ENCODE results near the gene SLMAP.

Gene SLMAP

GRCh38 chr3:57809609-57809968 lies 53.5 kb downstream of the SLMAP start:
- Histone ChIP-seq H3K4me1 (no peaks in the 10 kb centered on the region), H3K36me3 (ENCODE audit: control insufficient read depth, insufficient read depth, low read length) (no peaks in the 10 kb centered on the region), H3K27me3 (ENCODE audit: control insufficient read depth, insufficient read depth, low read length) (no peaks in the 10 kb centered on the region), H3K4me2 (ENCODE audit: low read length) (no peak overlapping the region), H3K4me3 (ENCODE audit: low read depth, low read length) (no peak overlapping the region), H3K27ac (no peak overlapping the region), H3K9ac (no peak overlapping the region), H3K9me3 (ENCODE audit: control insufficient read depth, low read length) (no peaks in the 10 kb centered on the region), H2AFZ (no peak overlapping the region), H3K79me2 (peaks cover 51% of the 10 kb centered on the region)
- TF ChIP-seq CTCF (IDR thresholded peaks at IDR 0.05) = no peak

- no peaks in the 10 kb centered on the region for H3K36me3 ChIP-seq (ENCODE audit: control insufficient read depth, insufficient read depth, low read length)
- peaks cover 54% of the 10 kb centered on the region for H3K79me2 ChIP-seq
- H3K9me3 ChIP-seq (ENCODE audit: control insufficient read depth, low read length) = no peaks in the 10 kb centered on the region
- no peaks in the 10 kb centered on the region for H3K27me3 ChIP-seq (ENCODE audit: control insufficient read depth, insufficient read depth, low read length)
- no peak overlapping the region for H3K9ac ChIP-seq
- no peak overlapping the region for H3K27ac ChIP-seq
- TF ChIP-seq CTCF (IDR thresholded peaks at IDR 0.05) = no peak
- no peaks in the 10 kb centered on the region for H3K4me1 ChIP-seq
- H3K4me2 ChIP-seq (ENCODE audit: low read length) = no peak overlapping the region
- H2AFZ ChIP-seq = no peak overlapping the region
- no peak overlapping the region for H3K4me3 ChIP-seq (ENCODE audit: low read depth, low read length)
These were observed 53.9 kb downstream of the SLMAP start for GRCh38 chr3:57810048-57810447.

- H3K36me3 ChIP-seq (ENCODE audit: control insufficient read depth, insufficient read depth, low read length) = no peaks in the 10 kb centered on the region
- H3K4me2 ChIP-seq (ENCODE audit: low read length) = no peak overlapping the region
- no peak for TF ChIP-seq CTCF (IDR thresholded peaks at IDR 0.05)
- no peaks in the 10 kb centered on the region for H3K4me1 ChIP-seq
- no peaks in the 10 kb centered on the region for H3K9me3 ChIP-seq (ENCODE audit: control insufficient read depth, low read length)
- peaks cover 51% of the 10 kb centered on the region for H3K79me2 ChIP-seq
- H3K27ac ChIP-seq = no peak overlapping the region
- H3K4me3 ChIP-seq (ENCODE audit: low read depth, low read length) = no peak overlapping the region
- no peaks in the 10 kb centered on the region for H3K27me3 ChIP-seq (ENCODE audit: control insufficient read depth, insufficient read depth, low read length)
- H3K9ac ChIP-seq = no peak overlapping the region
- no peak overlapping the region for H2AFZ ChIP-seq
These were observed 54.5 kb downstream of the SLMAP start for GRCh38 chr3:57810471-57811137.

GRCh38 chr3:57815036-57815435 lies 58.9 kb downstream of the SLMAP start:
- peaks cover 7% of the 10 kb centered on the region for H3K4me1 ChIP-seq
- TF ChIP-seq CTCF (IDR thresholded peaks at IDR 0.05) = no peak
- H3K9ac ChIP-seq = no peak overlapping the region
- peaks cover 20% of the 10 kb centered on the region for H3K79me2 ChIP-seq
- no peak overlapping the region for H3K27ac ChIP-seq
- no peak overlapping the region for H2AFZ ChIP-seq
- H3K27me3 ChIP-seq (ENCODE audit: control insufficient read depth, insufficient read depth, low read length) = no peaks in the 10 kb centered on the region
- no peak overlapping the region for H3K4me2 ChIP-seq (ENCODE audit: low read length)
- no peaks in the 10 kb centered on the region for H3K36me3 ChIP-seq (ENCODE audit: control insufficient read depth, insufficient read depth, low read length)
- H3K4me3 ChIP-seq (ENCODE audit: low read depth, low read length) = no peak overlapping the region
- no peaks in the 10 kb centered on the region for H3K9me3 ChIP-seq (ENCODE audit: control insufficient read depth, low read length)

GRCh38 chr3:57816471-57817095 lies 60.5 kb downstream of the SLMAP start:
- H3K9ac ChIP-seq = no peak overlapping the region
- H2AFZ ChIP-seq = no peak overlapping the region
- no peak overlapping the region for H3K4me3 ChIP-seq (ENCODE audit: low read depth, low read length)
- H3K4me1 ChIP-seq = peaks cover 9% of the 10 kb centered on the region
- H3K36me3 ChIP-seq (ENCODE audit: control insufficient read depth, insufficient read depth, low read length) = no peaks in the 10 kb centered on the region
- H3K27me3 ChIP-seq (ENCODE audit: control insufficient read depth, insufficient read depth, low read length) = no peaks in the 10 kb centered on the region
- no peaks in the 10 kb centered on the region for H3K9me3 ChIP-seq (ENCODE audit: control insufficient read depth, low read length)
- H3K4me2 ChIP-seq (ENCODE audit: low read length) = no peak overlapping the region
- peaks cover 21% of the 10 kb centered on the region for H3K79me2 ChIP-seq
- no peak overlapping the region for H3K27ac ChIP-seq
- TF ChIP-seq CTCF (IDR thresholded peaks at IDR 0.05) = no peak
